Panc1 (cell line): ENCODE measurements around the gene SNTG2. TPM values are rescaled to one million over a fixed set of nuclear protein-coding genes. Genes with fewer than 3 reads are reported as not detected.

Experiments
- ATAC-seq: fragments of 200-7000 bp; cut with Tn5 transposase; 2 replicates; pipeline ENCODE4 v1.9.1; 2020; ENCODE audit warnings: mild to moderate bottlenecking, moderate library complexity
- BruUV-seq: library from RNA; stranded (reverse); fragments of 400-500 nt; replicated peaks from 2 replicates; lab custom pipeline; 2021; lab: Mats Ljungman, UMichigan
- CTCF ChIA-PET: fragments of 300-600 bp; sonication (Branson Sonifier 250); formaldehyde crosslinking; loops from one replicate; lab custom pipeline; 2022; ENCODE audit warnings: antibody characterized with exemption; lab: Charles Lee
- POLR2A ChIA-PET: fragments of 300-600 bp; sonication (Branson Sonifier 250); formaldehyde crosslinking; loops from one replicate; lab custom pipeline; 2022; ENCODE audit warnings: antibody characterized with exemption; lab: Charles Lee
- DNase-seq: peaks from one replicate; pipeline ENCODE4 v3.0.0-alpha.2; 2010; ENCODE audit warnings: low read depth, low spot score
- H3K27ac ChIP-seq: 2 replicates; pipeline ENCODE4 v1.5.1; 2011; ENCODE audit warnings: mild to moderate bottlenecking, low read length, inconsistent platforms
- H3K27me3 ChIP-seq: fragments of 200-500 bp; sonication (Bioruptor generic); 2 replicates; pipeline ENCODE4 v1.6.0; 2014; ENCODE audit warnings: low read length, inconsistent platforms; ENCODE audit not compliant: control insufficient read depth, insufficient read depth
- H3K36me3 ChIP-seq: fragments of 200-500 bp; sonication (Bioruptor generic); 2 replicates; pipeline ENCODE4 v1.5.1; 2014; ENCODE audit warnings: inconsistent platforms, mild to moderate bottlenecking, low read length, moderate library complexity; ENCODE audit not compliant: control insufficient read depth, insufficient read depth
- H3K4me1 ChIP-seq: 2 replicates; pipeline ENCODE4 v1.5.1; 2011; ENCODE audit warnings: inconsistent platforms, mild to moderate bottlenecking, low read length, moderate library complexity; ENCODE audit not compliant: control insufficient read depth, insufficient read depth
- H3K4me3 ChIP-seq, 2 experiments: 2 replicates each; pipeline ENCODE4 v1.5.1; 2011 to 2012; ENCODE audit warnings: low read depth in 2 of 2, low read length in 2 of 2, mild to moderate bottlenecking in 2 of 2, inconsistent platforms in 1 of 2, moderate library complexity in 1 of 2
- H3K9me3 ChIP-seq: fragments of 200-500 bp; sonication (Bioruptor generic); 2 replicates; pipeline ENCODE4 v1.5.1; 2014; ENCODE audit warnings: low read depth, mild to moderate bottlenecking, inconsistent platforms, low read length, moderate library complexity; ENCODE audit not compliant: control insufficient read depth, insufficient read depth
- CTCF ChIP-seq: fragments of 450-650 bp; IDR thresholded peaks from 2 replicates; pipeline ENCODE4 v1.5.1; 2017; ENCODE audit warnings: mild to moderate bottlenecking
- POLR2AphosphoS5 ChIP-seq: IDR thresholded peaks from 2 replicates; pipeline ENCODE4 v1.6.1; 2012; ENCODE audit warnings: mild to moderate bottlenecking, low read depth, low read length, moderate library complexity
- REST ChIP-seq, 2 experiments: IDR thresholded peaks; 2 replicates each; pipeline ENCODE4 v1.6.1; 2011 to 2012; ENCODE audit warnings: low read depth in 2 of 2, control low read depth in 1 of 2, low read length in 1 of 2, mild to moderate bottlenecking in 1 of 2, moderate library complexity in 1 of 2; ENCODE audit not compliant: insufficient read depth in 1 of 2
- SIN3A ChIP-seq: IDR thresholded peaks from 2 replicates; pipeline ENCODE4 v1.6.1; 2012; ENCODE audit warnings: low read depth, mild to moderate bottlenecking, low read length, moderate library complexity, borderline replicate concordance; ENCODE audit not compliant: insufficient read depth
- TCF7L2 ChIP-seq: IDR thresholded peaks from 2 replicates; pipeline ENCODE4 v1.6.1; 2011; ENCODE audit warnings: mild to moderate bottlenecking, low read depth, low read length, inconsistent platforms
- in situ Hi-C: cut with HindIII; loops from 2 replicates; pipeline ENCODE4 v1.10.0; 2016; ENCODE audit warnings: low sequenced_read_pairs, low pct_unique_long_range_greater_than_20kb
- intact Hi-C: fragments of 100-400 bp; cut with micrococcal nuclease; formaldehyde crosslinking; loops from one replicate; pipeline ENCODE4 v1.10.0; 2022; ENCODE audit not compliant: unreplicated experiment
- total RNA-seq: library from RNA; stranded (reverse); gene quantifications from one replicate; pipeline ENCODE4 v1.2.1, GENCODE V29; 2021; ENCODE audit not compliant: unreplicated experiment

SNTG2 gene
- total RNA-seq, 1 experiment from 2014 or later = not detected

GRCh38 chr2:1147873-1148612, 197.4 kb downstream of the SNTG2 start:
- TF ChIP-seq TCF7L2 (no peak), CTCF (no peak; the same call in 1 of the 2 replicates), POLR2AphosphoS5 (no peak), REST (IDR thresholded peaks at IDR 0.05; ENCODE audit: insufficient read depth in 1 of 2, low read depth in 2 of 2, low read length in 1 of 2) (no peak), SIN3A (no peak)
- no TSS peak for BruUV-seq
- intact Hi-C loops = no loop called here
- DNase-seq (no peak), ATAC-seq (no peak)
- ChIA-PET CTCF (no interaction called here), POLR2A (no interaction called here)
- Histone ChIP-seq H3K4me1 (no peaks in the 10 kb centered on the region), H3K27me3 (no peaks in the 10 kb centered on the region), H3K4me3 (no peak overlapping the region), H3K27ac (no peak overlapping the region), H3K9me3 (no peaks in the 10 kb centered on the region), H3K36me3 (no peaks in the 10 kb centered on the region)
- in situ Hi-C loops = no loop called here

- no TSS peak for BruUV-seq
- Histone ChIP-seq H3K9me3 (no peaks in the 10 kb centered on the region), H3K4me1 (no peaks in the 10 kb centered on the region), H3K4me3 (no peak overlapping the region), H3K27me3 (no peaks in the 10 kb centered on the region), H3K36me3 (no peaks in the 10 kb centered on the region), H3K27ac (no peak overlapping the region)
- ChIA-PET POLR2A (no interaction called here), CTCF (interaction anchor here (0.5 to 1.2 kb wide), 2 partner anchors 10 to 94 kb away, joined by 3 read pairs; no protein-coding TSS in a partner anchor)
- no peak for ATAC-seq
- DNase-seq = no peak
- intact Hi-C loops = no loop called here
- TF ChIP-seq TCF7L2 = no peak
- TF ChIP-seq SIN3A = no peak
- no peak for TF ChIP-seq REST (IDR thresholded peaks at IDR 0.05; ENCODE audit: insufficient read depth in 1 of 2, low read depth in 2 of 2, low read length in 1 of 2)
- no peak for TF ChIP-seq CTCF
- TF ChIP-seq POLR2AphosphoS5 = no peak
- in situ Hi-C loops = no loop called here
These were observed 200.3 kb downstream of the SNTG2 start for GRCh38 chr2:1150724-1151511.
